Measurements from ENCODE around the gene DMBT1.

The DMBT1 gene

DNA sequence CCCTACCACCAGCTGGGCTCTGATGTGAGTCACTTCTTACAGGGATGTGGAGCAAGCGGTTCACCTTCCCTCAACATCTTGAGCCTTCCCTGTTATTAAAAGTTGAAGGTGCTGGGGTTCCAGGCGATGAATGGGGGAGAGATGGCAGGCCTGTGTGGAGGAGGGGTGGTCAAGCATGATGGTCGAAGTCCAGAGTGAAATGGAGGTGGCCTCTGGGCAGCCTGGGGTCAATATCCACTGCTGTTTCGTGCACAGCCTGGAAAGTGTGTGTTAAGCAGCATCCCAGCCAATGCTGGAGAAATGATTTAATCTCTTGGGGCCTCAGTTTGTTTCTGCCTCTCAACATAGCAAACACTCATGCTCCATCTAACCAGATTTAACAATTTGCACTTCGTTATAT lies 33.7 kb upstream of the DMBT1 start:
- Histone ChIP-seq H3K9me3 (replicated peaks; ENCODE audit: low read length) (no peaks in the 10 kb centered on the region), H3K27me3 (ENCODE audit: control insufficient read depth, insufficient read depth, low read length) (peaks cover 23% of the 10 kb centered on the region), H3K4me2 (ENCODE audit: low read length) (no peak overlapping the region), H3K4me1 (ENCODE audit: control insufficient read depth, insufficient read depth, low read length) (no peaks in the 10 kb centered on the region), H3K36me3 (ENCODE audit: insufficient read depth, low read length) (no peaks in the 10 kb centered on the region), H3K9ac (ENCODE audit: low read depth, low read length) (no peak overlapping the region), H3K4me3 (ENCODE audit: low read length) (no peak overlapping the region)

DNA sequence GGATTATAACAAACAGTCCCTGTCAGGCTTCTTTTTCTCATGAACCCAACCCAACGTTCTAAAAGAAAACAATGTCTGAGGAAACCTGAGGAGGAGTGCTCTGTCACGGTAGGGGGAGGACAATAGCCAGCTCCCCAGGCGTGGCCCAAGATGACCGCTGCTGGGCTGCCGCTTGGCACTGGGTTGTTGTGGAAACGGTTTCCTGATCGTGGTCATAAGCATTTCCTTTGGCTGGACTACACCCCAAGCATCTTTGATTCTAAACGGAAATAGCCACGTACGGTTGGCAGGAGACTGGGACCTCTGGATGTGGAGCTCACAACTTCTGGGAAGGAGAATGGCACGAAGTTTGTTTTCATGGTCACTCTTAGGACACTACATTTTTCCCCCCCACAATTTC lies 30.4 kb upstream of the DMBT1 start:
- H3K9ac ChIP-seq (ENCODE audit: low read depth, low read length): no peak overlapping the region
- H3K36me3 ChIP-seq (ENCODE audit: insufficient read depth, low read length): no peaks in the 10 kb centered on the region
- peaks cover 27% of the 10 kb centered on the region for H3K27me3 ChIP-seq (ENCODE audit: control insufficient read depth, insufficient read depth, low read length)
- H3K4me1 ChIP-seq (ENCODE audit: control insufficient read depth, insufficient read depth, low read length): no peaks in the 10 kb centered on the region
- no peak overlapping the region for H3K4me3 ChIP-seq (ENCODE audit: low read length)
- H3K9me3 ChIP-seq (replicated peaks; ENCODE audit: low read length): no peaks in the 10 kb centered on the region
- H3K4me2 ChIP-seq (ENCODE audit: low read length): no peak overlapping the region

DNA sequence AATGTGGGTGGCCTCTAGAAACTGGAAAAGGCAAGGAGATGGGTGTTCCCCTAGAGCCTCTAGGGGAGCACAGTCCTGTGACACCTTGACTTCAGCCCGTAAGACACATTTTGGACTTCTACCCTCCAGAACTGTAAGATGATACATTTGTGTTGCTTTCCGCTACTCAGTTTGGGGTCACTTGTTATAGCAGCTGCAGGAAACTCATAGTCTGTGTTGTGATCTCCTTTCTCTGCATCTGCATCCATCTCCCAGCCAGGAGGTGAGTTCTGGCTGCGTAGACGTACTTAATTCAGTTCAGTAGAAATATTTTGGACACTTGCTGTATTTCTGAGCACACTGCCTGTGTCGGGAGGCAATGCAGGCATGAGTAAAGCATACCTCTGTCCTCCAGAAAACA lies 29.3 kb upstream of the DMBT1 start:
- Histone ChIP-seq H3K4me1 (ENCODE audit: control insufficient read depth, insufficient read depth, low read length) (no peaks in the 10 kb centered on the region), H3K9ac (ENCODE audit: low read depth, low read length) (no peak overlapping the region), H3K9me3 (replicated peaks; ENCODE audit: low read length) (no peaks in the 10 kb centered on the region), H3K4me2 (ENCODE audit: low read length) (no peak overlapping the region), H3K4me3 (ENCODE audit: low read length) (no peak overlapping the region), H3K27me3 (ENCODE audit: control insufficient read depth, insufficient read depth, low read length) (peaks cover 30% of the 10 kb centered on the region), H3K36me3 (ENCODE audit: insufficient read depth, low read length) (no peaks in the 10 kb centered on the region)

DNA sequence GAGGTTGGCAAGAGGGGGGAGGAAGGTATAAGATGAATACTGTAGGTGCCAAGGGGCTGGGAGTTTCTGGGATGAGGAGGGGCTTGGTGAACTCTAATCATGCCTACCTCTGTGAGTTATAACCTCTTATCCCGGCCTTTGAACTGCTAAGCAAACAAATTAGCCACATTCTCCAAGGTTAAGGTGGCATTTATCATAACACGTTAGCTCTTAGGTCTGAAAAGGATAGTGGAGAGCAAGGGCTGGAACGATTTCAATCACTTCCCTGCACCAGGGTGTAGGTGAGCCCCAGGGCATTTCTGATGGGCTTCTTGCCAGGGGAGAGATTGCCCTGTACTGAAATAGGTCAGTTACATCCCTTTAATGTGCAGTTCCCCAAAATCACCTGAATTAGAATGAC lies 28.6 kb upstream of the DMBT1 start:
- Histone ChIP-seq H3K4me3 (ENCODE audit: low read length) (no peak overlapping the region), H3K4me1 (ENCODE audit: control insufficient read depth, insufficient read depth, low read length) (no peaks in the 10 kb centered on the region), H3K9me3 (replicated peaks; ENCODE audit: low read length) (no peaks in the 10 kb centered on the region), H3K27me3 (ENCODE audit: control insufficient read depth, insufficient read depth, low read length) (peaks cover 33% of the 10 kb centered on the region), H3K9ac (ENCODE audit: low read depth, low read length) (no peak overlapping the region), H3K4me2 (ENCODE audit: low read length) (no peak overlapping the region), H3K36me3 (ENCODE audit: insufficient read depth, low read length) (no peaks in the 10 kb centered on the region)

DNA sequence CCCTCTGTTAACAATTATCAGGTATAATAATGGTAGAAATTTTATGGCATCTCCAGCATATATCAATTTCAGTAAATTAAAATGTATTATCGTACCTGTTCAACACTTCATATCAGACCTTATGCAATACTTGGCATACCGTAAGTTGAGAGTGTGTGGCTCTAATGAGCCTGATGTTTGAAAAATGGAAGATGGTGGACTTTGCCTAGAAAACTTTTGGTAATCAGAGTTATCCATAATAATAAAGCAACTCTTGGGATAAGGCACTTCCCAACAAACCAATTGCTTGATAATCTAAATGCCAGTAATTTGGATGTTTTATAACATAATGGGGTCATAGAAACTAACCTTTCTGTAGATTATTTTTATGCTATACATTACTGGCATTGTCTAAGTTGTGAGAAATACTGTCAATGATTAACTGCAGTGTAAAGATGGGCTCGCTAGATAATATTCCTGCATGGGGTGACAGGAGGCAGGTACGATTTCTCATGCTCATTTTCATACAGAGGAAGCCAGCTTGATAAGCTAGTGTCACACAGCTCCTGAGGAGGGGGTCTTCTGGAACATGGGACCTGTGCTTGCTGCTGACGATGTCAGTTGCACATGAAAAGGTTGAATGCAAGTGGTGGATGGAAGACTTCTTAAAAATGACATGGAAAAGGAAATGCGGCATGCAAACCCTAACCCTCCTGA lies 27.8 kb upstream of the DMBT1 start:
- no peaks in the 10 kb centered on the region for H3K36me3 ChIP-seq (ENCODE audit: insufficient read depth, low read length)
- H3K4me1 ChIP-seq (ENCODE audit: control insufficient read depth, insufficient read depth, low read length): no peaks in the 10 kb centered on the region
- H3K9me3 ChIP-seq (replicated peaks; ENCODE audit: low read length): no peaks in the 10 kb centered on the region
- H3K27me3 ChIP-seq (ENCODE audit: control insufficient read depth, insufficient read depth, low read length): peaks cover 33% of the 10 kb centered on the region
- no peak overlapping the region for H3K4me2 ChIP-seq (ENCODE audit: low read length)
- H3K4me3 ChIP-seq (ENCODE audit: low read length): no peak overlapping the region
- H3K9ac ChIP-seq (ENCODE audit: low read depth, low read length): no peak overlapping the region

DNA sequence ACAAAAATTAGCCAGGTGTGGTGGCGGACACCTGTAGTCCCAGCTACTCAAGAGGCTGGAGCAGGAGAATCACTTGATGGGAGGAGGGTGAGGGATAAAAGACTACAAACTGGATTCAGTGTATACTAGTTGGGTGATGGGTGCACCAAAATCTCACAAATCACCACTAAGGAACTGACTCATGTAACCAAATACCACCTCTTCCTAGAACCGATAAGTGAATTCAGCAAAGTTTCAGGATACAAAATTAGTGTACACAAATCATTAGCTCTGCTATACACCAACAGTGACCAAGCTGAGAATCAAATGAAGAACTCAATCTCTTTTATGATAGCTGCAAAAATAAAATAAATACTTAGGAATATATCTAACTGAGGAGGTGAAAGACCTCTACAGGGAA lies 23.0 kb upstream of the DMBT1 start:
- Histone ChIP-seq H3K36me3 (ENCODE audit: insufficient read depth, low read length) (no peaks in the 10 kb centered on the region), H3K4me3 (ENCODE audit: low read length) (no peak overlapping the region), H3K4me1 (ENCODE audit: control insufficient read depth, insufficient read depth, low read length) (no peaks in the 10 kb centered on the region), H3K27me3 (ENCODE audit: control insufficient read depth, insufficient read depth, low read length) (peaks cover 30% of the 10 kb centered on the region), H3K4me2 (ENCODE audit: low read length) (no peak overlapping the region), H3K9me3 (replicated peaks; ENCODE audit: low read length) (no peaks in the 10 kb centered on the region), H3K9ac (ENCODE audit: low read depth, low read length) (no peak overlapping the region)

DNA sequence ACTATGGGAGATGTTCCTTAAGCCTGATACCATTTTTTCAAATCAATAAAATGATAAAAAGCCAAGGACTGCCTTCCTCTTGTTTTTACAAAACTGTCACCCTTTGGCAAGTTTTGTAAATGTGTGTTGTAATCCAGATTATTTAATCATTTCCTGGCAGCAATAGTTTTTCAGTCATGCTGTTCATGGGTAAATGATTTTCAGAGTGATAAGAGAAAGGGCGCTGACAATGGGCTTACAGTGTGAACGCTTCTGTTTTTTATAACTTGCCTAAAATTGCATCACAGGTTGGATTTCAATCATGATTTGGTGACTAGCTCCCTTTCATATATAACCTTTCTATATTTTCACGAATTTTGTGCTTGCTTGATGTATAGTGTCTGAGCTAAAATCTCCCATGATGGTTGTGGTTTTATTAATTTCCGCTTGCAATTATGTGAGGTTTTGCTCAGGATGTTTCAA lies 19.0 kb upstream of the DMBT1 start:
- no peak overlapping the region for H3K4me2 ChIP-seq (ENCODE audit: low read length)
- no peak overlapping the region for H3K9ac ChIP-seq (ENCODE audit: low read depth, low read length)
- H3K9me3 ChIP-seq (replicated peaks; ENCODE audit: low read length): no peaks in the 10 kb centered on the region
- no peaks in the 10 kb centered on the region for H3K36me3 ChIP-seq (ENCODE audit: insufficient read depth, low read length)
- no peak overlapping the region for H3K4me3 ChIP-seq (ENCODE audit: low read length)
- H3K27me3 ChIP-seq (ENCODE audit: control insufficient read depth, insufficient read depth, low read length): peaks cover 28% of the 10 kb centered on the region
- H3K4me1 ChIP-seq (ENCODE audit: control insufficient read depth, insufficient read depth, low read length): peaks cover 3% of the 10 kb centered on the region

DNA sequence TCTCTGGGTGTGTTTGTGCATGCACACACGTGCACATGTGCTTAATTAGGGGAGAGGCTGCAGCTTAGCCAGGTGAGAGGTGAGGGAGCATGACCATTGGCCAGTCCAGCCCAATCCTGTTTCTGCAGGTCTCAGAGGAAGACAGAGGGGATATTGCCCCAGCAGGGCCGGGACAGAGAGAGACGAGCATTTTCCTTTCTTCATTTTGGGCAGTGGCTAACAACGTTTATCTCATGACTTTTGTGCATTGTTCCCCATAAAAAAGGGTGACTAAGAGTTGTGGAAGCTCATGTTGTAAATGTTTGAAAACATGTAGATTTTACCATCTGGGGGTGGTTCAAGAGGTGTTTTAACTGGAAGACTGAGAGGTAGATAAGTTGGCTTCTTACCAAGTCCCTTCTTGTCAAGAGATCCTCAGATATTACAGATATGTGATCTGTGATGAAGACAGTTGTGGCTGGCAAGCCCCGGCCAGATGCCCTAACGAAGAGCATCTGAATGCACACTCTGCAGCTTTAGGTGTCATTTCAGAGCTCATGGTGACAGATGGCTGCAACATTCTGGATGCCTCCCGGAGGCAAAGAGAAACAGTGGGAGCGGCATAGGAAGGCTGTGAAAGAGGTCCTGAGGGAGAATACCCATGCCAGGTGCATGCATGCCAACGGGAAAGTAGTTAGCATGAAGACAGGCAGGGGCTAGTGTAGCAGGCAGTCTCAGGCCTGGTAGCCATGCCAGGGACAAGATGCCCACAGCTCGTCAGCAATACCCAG lies 16.7 kb upstream of the DMBT1 start:
- Histone ChIP-seq H3K27me3 (ENCODE audit: control insufficient read depth, insufficient read depth, low read length) (peaks cover 24% of the 10 kb centered on the region), H3K4me2 (ENCODE audit: low read length) (no peak overlapping the region), H3K9ac (ENCODE audit: low read depth, low read length) (no peak overlapping the region), H3K9me3 (replicated peaks; ENCODE audit: low read length) (no peaks in the 10 kb centered on the region), H3K36me3 (ENCODE audit: insufficient read depth, low read length) (no peaks in the 10 kb centered on the region), H3K4me1 (ENCODE audit: control insufficient read depth, insufficient read depth, low read length) (peaks cover 3% of the 10 kb centered on the region), H3K4me3 (ENCODE audit: low read length) (no peak overlapping the region)

DNA sequence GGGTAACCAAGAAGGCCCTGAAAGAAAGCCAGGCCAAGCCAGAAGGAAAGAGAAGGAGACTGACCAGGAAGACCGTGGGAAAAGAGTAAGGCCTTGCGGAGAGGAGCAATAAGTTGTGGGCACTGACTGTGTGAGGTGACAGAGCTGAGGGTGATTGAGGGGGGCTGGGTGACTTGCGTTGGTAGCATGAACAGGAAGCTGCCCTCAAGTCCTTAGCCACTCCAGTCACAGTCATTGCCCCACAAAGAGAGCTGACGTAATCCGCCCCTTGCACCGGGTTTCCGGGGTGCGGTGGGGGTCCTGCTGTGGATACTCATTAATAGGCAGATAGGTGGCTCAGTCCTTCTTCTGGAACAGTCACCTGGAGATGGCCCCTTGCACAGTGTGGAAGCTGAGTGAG lies 16.1 kb upstream of the DMBT1 start:
- H3K4me2 ChIP-seq (ENCODE audit: low read length): no peak overlapping the region
- H3K27me3 ChIP-seq (ENCODE audit: control insufficient read depth, insufficient read depth, low read length): peaks cover 22% of the 10 kb centered on the region
- H3K36me3 ChIP-seq (ENCODE audit: insufficient read depth, low read length): no peaks in the 10 kb centered on the region
- H3K9ac ChIP-seq (ENCODE audit: low read depth, low read length): no peak overlapping the region
- no peaks in the 10 kb centered on the region for H3K9me3 ChIP-seq (replicated peaks; ENCODE audit: low read length)
- no peak overlapping the region for H3K4me3 ChIP-seq (ENCODE audit: low read length)
- peaks cover 3% of the 10 kb centered on the region for H3K4me1 ChIP-seq (ENCODE audit: control insufficient read depth, insufficient read depth, low read length)

DNA sequence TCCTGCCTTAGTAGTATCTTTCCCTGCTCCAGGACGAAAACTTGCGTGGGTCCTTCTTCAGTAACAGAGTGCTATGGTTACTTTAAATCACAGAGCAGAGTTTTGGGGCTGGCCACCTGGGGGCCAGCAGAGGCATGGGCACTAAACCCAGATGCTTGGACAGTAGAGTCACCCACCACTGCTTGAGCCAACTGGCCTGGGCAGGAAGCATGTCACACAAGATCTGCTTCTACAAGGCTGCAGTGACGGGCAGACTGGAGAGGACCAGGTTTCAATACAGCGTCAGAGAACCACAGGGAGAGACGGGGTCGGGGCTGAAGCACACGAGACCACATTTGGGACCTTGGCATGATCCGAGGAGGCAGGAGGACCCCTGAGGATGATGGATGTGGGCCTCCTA lies 14.3 kb upstream of the DMBT1 start:
- no peak overlapping the region for H3K4me2 ChIP-seq (ENCODE audit: low read length)
- peaks cover 4% of the 10 kb centered on the region for H3K27me3 ChIP-seq (ENCODE audit: control insufficient read depth, insufficient read depth, low read length)
- no peak overlapping the region for H3K4me3 ChIP-seq (ENCODE audit: low read length)
- H3K9ac ChIP-seq (ENCODE audit: low read depth, low read length): no peak overlapping the region
- peaks cover 3% of the 10 kb centered on the region for H3K4me1 ChIP-seq (ENCODE audit: control insufficient read depth, insufficient read depth, low read length)
- no peaks in the 10 kb centered on the region for H3K9me3 ChIP-seq (replicated peaks; ENCODE audit: low read length)
- no peaks in the 10 kb centered on the region for H3K36me3 ChIP-seq (ENCODE audit: insufficient read depth, low read length)

DNA sequence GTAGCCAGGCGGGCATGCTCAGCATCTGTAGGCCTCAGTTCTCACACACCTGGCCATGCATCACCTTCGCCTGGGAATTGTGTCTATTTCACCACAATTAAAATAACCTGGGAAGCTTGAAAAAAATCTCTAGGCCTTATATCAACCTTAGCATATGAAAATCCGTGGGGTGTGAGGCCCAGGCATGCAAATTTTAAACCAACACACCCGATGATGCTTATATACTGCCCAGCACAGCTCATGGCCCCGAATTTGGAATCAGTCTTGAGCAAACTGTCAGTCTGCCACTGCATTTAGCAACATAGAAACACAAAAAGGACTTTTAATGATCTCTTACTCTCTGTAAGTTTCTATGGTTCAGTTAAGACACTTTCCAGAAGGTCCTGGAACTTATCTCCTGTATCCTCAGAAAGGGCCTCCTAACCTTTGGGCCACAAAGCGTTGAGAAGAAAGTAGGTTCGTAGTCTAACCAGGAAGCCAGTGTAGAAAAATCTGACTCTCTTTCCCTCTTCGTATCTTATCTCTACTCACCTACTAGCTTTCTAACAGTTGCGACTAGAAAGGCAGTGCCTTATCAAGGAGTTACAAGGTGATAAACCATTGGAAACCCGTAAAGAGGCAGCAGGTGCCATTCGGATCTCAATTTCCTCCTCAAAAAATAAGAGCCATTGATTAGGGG lies 12.0 kb upstream of the DMBT1 start:
- no peaks in the 10 kb centered on the region for H3K9me3 ChIP-seq (replicated peaks; ENCODE audit: low read length)
- H3K4me1 ChIP-seq (ENCODE audit: control insufficient read depth, insufficient read depth, low read length): peaks cover 2% of the 10 kb centered on the region
- peaks cover 3% of the 10 kb centered on the region for H3K27me3 ChIP-seq (ENCODE audit: control insufficient read depth, insufficient read depth, low read length)
- no peak overlapping the region for H3K9ac ChIP-seq (ENCODE audit: low read depth, low read length)
- no peaks in the 10 kb centered on the region for H3K36me3 ChIP-seq (ENCODE audit: insufficient read depth, low read length)
- H3K4me2 ChIP-seq (ENCODE audit: low read length): no peak overlapping the region
- no peak overlapping the region for H3K4me3 ChIP-seq (ENCODE audit: low read length)
